ENCODE measurements around the gene ATXN1. TPM values are rescaled to one million over a fixed set of nuclear protein-coding genes. Genes with fewer than 3 reads are reported as not detected.
A peak's percentile ranks its signal among the peaks of the same experiment; 100 is the strongest.

Gene ATXN1
- polyA plus RNA-seq, 2 of the 4 experiments (the other 2 are of a cell fraction), result 2.9 to 8.3 TPM

- TF ChIP-seq EP300 (IDR thresholded peaks at IDR 0.05), result no peak
Measured at GRCh38 chr6:16688436-16688835, 72.8 kb downstream of the ATXN1 start (continued).

GRCh38 chr6:16687045-16687444 is 74.2 kb downstream of the ATXN1 start:
- no peak overlapping the region for H3K4me3 ChIP-seq
- ATAC-seq, result no peak
- H3K4me1 ChIP-seq, result peaks cover 94% of the 10 kb centered on the region
- no peak for FAIRE-seq
- H3K27ac ChIP-seq, result peak overlapping the region; percentile 80 to 93
- TF ChIP-seq ZSCAN20 (CRISPR knock-in tag; IDR thresholded peaks at IDR 0.05) (no peak), CEBPB (IDR thresholded peaks at IDR 0.05) (no peak), KDM1A (IDR thresholded peaks at IDR 0.05; ENCODE audit: low read depth) (no peak), HOXB13 (CRISPR knock-in tag; IDR thresholded peaks at IDR 0.05; ENCODE audit: low read depth) (no peak), MYC (IDR thresholded peaks at IDR 0.05; ENCODE audit: borderline replicate concordance, low read length) (no peak), RARB (CRISPR knock-in tag; IDR thresholded peaks at IDR 0.05) (no peak), MAFK (IDR thresholded peaks at IDR 0.05; ENCODE audit: partially characterized antibody) (no peak), POLR2A (IDR thresholded peaks at IDR 0.05; ENCODE audit: low read length) (no peak), BHLHE40 (IDR thresholded peaks at IDR 0.05; ENCODE audit: low read depth, low read length) (no peak), SMC3 (IDR thresholded peaks at IDR 0.05) (no peak), HEYL (CRISPR knock-in tag; IDR thresholded peaks at IDR 0.05) (no peak), HES2 (IDR thresholded peaks at IDR 0.05) (no peak), FOXS1 (CRISPR knock-in tag; IDR thresholded peaks at IDR 0.05) (no peak)
- TF ChIP-seq, protein P1, sequence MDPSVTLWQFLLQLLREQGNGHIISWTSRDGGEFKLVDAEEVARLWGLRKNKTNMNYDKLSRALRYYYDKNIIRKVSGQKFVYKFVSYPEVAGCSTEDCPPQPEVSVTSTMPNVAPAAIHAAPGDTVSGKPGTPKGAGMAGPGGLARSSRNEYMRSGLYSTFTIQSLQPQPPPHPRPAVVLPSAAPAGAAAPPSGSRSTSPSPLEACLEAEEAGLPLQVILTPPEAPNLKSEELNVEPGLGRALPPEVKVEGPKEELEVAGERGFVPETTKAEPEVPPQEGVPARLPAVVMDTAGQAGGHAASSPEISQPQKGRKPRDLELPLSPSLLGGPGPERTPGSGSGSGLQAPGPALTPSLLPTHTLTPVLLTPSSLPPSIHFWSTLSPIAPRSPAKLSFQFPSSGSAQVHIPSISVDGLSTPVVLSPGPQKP (IDR thresholded peaks at IDR 0.05; ENCODE audit: low read depth, low read length), result no peak
- TF ChIP-seq, protein P2, sequence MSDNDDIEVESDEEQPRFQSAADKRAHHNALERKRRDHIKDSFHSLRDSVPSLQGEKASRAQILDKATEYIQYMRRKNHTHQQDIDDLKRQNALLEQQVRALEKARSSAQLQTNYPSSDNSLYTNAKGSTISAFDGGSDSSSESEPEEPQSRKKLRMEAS (IDR thresholded peaks at IDR 0.05), result no peak
- H3K4me2 ChIP-seq, result peak overlapping the region; percentile 63
- ChIA-PET CTCF (interaction anchor here (1.0 to 1.7 kb wide), 3 partner anchors 10 to 355 kb away, joined by 3 to 9 read pairs (median 4); partner anchors contain the start of gene ATXN1), POLR2A (no interaction called here)
- no peaks in the 10 kb centered on the region for H3K9me3 ChIP-seq
- DNase-seq (ENCODE audit: low read depth in 1 of 2, low spot score in 1 of 2), result no peak
- WGBS (ENCODE audit: missing lambda C conversion rate), result 83% methylated on average over 3 of the region's 3 CpGs

DNA sequence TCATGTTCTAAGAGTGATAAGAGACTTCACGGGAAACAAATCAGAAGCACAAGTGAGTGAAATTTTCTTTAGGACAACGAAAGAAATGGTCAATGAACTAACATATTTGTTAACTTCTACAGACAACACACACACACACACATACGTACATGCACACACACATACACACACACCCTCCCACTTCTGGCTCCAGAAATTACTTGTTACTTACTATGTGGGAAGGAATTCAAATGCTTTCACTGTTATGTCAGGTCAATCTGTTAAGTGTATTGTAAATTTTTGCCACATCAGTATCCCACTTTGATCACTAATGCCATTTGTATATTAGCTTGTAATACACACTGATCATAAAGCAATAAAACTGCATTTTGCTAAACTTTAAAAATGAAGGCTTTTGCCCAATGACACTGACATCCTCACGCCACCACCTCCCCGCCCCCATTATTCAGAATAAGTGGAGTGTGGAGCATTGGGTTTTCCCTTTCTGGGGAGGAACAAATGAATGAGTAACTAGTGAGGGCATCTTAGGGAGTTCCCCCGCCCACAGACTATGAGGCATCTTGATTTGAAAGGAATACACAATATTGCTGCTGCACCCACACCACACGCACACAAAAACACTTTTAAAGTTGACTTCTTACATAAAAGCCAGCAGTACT is 76.2 kb downstream of the ATXN1 start:
- WGBS (ENCODE audit: missing lambda C conversion rate), result 41% methylated on average over 7 of the region's 7 CpGs
- Histone ChIP-seq H3K4me1 (peaks cover 95% of the 10 kb centered on the region), H3K9me3 (no peaks in the 10 kb centered on the region), H3K4me3 (no peak overlapping the region), H3K4me2 (peak overlapping the region; percentile 56), H3K27ac (peak overlapping the region; percentile 60 to 80; a peak in 5 of 6 replicates)
- DNase-seq (ENCODE audit: low read depth in 1 of 2, low spot score in 1 of 2) (peak in 1 of 2 experiments; percentile 55), FAIRE-seq (no peak), ATAC-seq (no peak)
- POLR2A ChIA-PET, result no interaction called here
- CTCF ChIA-PET, result interaction anchor here (2.1 kb wide), 1 partner anchor 171 kb away, joined by 4 read pairs; no protein-coding TSS in a partner anchor
- TF ChIP-seq FOSL2 (IDR thresholded peaks at IDR 0.05), result no peak
- peak; percentile 19; the same call in 1 of the 2 replicates for TF ChIP-seq FOSL2 (CRISPR knock-in tag; IDR thresholded peaks at IDR 0.05)
- TF ChIP-seq, protein P2 (IDR thresholded peaks at IDR 0.05), result no peak

GRCh38 chr6:16684195-16684689 is 77.0 kb downstream of the ATXN1 start:
- POLR2A ChIA-PET, result no interaction called here
- TF ChIP-seq RFX5 (IDR thresholded peaks at IDR 0.05), result no peak
- TF ChIP-seq CEBPB (IDR thresholded peaks at IDR 0.05), result peak; percentile 16 to 42; a peak in 1 of 4 replicates
- DNase-seq (ENCODE audit: low read depth in 1 of 2, low spot score in 1 of 2), result peak in 1 of 2 experiments; percentile 31
- H3K4me3 ChIP-seq, result no peak overlapping the region
- peak in 1 of 2 experiments; percentile 24; a peak in 2 of 6 replicates for ATAC-seq
- WGBS (ENCODE audit: missing lambda C conversion rate), result 54% methylated on average over 5 of the region's 5 CpGs
- peaks cover 87% of the 10 kb centered on the region for H3K4me1 ChIP-seq
- peak overlapping the region; percentile 60 to 80 for H3K27ac ChIP-seq
- H3K4me2 ChIP-seq, result peak overlapping the region; percentile 56
- no peaks in the 10 kb centered on the region for H3K9me3 ChIP-seq
- CTCF ChIA-PET, result interaction anchor here (2.1 kb wide), 1 partner anchor 170 kb away, joined by 4 read pairs; no protein-coding TSS in a partner anchor
- FAIRE-seq, result no peak
